HG03354 (cell line): ENCODE results near the gene POLD4.
A peak's percentile ranks its signal among the peaks of the same experiment; 100 is the strongest.
"Not testable (repeated sequence)": the region's sequence is repeated elsewhere in the genome, so short reads cannot be mapped to it uniquely, and the experiment has no call there.

Experiments used
- ATAC-seq: cut with Tn5 transposase; IDR thresholded peaks from one replicate; pipeline ENCODE4 v1.9.1; 2021; ENCODE audit warnings: mild to moderate bottlenecking; ENCODE audit not compliant: unreplicated experiment, poor library complexity, severe bottlenecking

Gene POLD4

DNA sequence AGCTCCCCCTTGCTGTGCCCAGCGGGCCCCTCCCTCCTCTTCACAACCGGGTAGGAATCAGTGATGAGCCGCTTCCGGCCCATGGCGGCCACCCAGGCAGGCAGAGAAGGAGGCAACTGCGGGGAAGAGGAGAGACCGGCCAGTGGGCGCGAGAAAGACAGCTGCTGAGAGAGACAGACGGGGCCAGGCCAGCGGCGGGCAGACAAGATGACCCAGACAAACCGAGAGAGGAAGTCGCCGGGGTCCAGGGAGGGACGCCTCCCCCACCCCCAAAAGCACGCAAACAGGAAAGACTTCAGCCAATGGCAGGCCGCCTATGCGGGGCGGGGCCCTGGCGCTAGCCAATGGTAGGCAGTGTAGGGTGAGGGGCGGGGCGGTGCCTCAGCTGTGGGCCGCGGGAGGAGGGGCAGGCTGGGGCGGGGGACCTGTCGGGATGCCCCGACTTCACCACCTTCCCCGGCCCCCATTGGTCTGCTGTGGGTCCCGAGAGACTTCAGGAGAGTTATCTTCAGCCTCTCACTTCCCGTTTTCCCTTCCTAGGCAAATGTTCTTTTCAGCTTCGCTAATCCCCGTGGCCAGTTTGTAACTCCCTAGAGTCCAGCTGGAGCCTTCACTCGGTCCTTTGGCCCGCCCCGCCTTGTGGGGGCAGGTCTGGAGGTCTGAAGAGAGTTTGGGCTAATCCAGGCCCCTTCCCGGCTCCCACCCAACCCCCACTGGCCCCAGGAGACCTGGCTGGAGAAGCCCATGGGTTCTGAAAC lies at the start of gene POLD4:
Gene POLD4, minus strand, starts transcription at position 230 of the 758 bp plus-strand sequence. Its CDS starts 147 bp downstream, at position 83.
- peak; percentile 71 for ATAC-seq

DNA sequence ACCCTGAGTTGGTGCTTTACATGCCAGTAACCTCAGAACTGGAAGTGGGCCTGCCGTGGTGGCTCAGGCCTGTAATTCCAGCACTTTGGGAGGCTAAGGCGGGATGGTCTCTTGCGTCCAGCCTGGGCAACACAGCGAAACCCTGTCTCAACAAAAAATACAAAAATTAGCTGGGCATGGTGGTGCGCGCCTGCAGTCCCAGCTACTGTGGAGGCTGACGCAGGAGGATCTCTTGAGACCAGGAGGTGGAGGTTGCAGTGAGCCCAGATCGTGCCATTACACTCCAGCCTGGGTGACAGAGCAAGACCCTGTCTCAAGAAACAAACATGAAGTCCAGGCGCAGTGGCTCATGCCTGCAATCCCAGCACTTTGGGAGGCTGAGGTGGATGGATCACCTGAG lies 49.7 kb upstream of the POLD4 start:
- ATAC-seq: not testable (repeated sequence)

DNA sequence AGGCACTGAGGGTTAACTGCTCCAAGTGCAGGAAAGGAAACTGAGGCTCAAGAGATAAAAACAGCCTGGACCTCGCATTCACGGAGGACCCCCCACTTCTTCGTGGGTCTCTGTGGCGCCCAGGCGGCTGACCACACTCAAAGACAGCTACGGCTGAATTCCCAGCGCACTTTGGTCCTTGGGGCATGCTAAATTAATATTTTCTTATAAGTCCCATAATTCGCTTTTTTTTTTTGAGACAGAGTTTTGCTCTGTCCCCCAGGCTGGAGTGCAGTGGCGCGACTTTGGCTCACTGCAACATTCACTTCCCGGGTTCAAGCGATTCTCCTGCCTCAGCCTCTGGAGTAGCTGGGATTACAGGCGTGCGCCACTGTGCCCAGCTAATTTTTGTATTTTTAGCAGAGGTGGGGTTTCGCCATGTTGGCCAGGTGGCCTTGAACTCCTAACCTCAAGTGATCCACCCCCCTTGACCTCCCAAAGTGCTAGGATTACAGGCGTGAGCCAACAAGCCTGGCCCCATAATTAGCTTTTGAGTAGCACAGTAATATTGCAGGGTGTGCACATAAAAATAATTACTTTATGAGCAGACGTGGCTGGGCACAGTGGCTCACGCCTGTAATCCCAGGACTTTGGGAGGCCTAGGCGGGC lies 49.0 kb upstream of the POLD4 start:
- not testable (repeated sequence) for ATAC-seq

DNA sequence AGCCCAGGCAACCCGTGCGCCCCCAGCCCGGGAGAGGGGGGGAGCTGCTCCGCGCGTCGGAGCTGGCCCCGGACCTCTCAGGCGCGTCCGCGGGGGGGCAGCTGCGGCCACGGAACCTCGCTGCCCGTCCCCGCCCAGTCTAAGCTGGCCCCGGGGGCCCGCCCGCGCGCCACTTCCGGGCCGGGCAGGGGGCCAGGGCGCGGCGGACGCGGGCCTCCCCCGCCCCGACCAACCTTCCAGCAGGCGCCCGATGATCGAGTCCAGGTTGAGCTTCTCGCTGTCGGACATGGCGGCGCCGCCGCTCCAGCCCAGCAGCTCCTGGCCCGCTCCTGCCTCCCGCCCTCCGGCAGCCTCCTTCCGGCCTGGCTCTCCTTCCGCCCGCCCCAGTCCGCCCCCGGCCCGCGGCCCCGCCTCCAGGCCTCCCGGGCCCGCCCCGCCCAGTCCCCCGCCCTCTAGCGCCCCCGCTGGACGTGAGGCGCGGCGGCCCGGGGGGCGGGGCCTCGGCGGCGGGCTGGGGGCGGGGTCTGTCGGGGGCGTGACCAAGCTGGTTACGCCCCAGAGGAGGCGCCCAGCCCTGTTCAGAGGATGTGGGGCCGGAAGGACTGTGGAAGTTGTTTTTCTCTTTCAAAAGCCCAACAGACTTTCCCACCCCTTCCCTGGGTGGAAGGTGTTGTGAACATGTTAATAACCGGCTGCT lies 48.3 kb upstream of the POLD4 start, which contains the start of gene PPP1CA:
Gene PPP1CA, minus strand, starts transcription at position 364 of the 697 bp plus-strand sequence. Its CDS starts 76 bp downstream, at position 288.
- ATAC-seq: peak; percentile 76

DNA sequence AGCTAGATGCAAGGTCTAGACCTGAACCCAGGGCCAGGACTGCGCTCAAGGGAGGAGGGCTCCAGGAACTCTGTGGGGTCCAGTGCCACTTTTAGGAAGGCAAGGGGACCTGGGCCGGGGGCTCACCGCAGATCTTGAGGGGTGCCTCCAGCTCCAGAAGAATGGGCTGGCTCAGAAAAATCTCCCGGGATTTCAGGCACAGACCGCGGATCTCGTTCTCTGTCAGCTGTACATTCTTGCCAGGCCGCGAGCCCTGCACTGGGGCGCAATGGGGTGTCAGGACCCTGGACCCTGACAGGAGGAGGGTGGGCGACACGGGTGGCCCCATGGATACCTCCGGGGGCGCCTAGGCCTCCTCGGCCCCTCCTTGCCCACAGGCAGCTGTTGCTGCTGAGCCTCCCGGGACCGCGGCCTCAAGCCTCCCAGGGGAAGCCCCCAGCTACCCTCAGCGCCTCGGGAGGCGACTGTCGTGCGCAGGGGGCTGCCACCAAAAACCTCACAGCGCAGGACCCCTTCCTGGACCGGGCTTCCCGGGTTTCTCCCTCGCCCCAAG lies 47.7 kb upstream of the POLD4 start:
- no peak for ATAC-seq

DNA sequence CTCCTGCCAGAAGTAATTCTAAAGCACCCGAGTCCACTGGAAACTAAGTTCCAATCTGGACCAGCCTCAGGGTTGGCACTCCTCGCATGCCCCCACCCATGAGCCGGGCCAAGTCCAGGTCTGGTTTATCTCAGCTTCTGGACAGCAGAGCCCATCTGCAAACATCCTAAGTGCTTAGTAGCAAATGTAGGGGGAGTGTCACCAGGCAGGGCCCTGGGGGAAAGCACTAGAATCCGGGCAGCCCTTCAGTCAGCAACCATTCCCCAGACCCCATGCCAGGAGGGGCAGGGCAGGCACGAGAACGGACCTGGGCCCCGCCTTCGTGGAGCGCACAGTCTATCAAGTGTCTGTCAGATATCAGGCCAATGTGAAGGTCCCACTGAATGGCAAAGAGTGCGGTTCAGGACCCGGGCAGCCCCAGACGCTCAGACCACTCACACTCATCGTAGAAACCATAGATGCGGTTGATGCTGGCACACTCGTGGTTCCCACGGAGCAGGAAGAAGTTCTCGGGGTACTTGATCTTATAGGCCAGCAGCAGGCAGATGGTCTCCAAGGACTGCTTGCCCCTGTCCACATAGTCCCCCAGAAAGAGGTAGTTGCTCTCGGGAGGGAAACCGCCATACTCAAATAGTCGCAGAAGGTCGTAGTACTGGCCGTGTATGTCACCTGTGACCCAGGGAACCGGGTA lies 47.0 kb upstream of the POLD4 start:
- no peak for ATAC-seq

DNA sequence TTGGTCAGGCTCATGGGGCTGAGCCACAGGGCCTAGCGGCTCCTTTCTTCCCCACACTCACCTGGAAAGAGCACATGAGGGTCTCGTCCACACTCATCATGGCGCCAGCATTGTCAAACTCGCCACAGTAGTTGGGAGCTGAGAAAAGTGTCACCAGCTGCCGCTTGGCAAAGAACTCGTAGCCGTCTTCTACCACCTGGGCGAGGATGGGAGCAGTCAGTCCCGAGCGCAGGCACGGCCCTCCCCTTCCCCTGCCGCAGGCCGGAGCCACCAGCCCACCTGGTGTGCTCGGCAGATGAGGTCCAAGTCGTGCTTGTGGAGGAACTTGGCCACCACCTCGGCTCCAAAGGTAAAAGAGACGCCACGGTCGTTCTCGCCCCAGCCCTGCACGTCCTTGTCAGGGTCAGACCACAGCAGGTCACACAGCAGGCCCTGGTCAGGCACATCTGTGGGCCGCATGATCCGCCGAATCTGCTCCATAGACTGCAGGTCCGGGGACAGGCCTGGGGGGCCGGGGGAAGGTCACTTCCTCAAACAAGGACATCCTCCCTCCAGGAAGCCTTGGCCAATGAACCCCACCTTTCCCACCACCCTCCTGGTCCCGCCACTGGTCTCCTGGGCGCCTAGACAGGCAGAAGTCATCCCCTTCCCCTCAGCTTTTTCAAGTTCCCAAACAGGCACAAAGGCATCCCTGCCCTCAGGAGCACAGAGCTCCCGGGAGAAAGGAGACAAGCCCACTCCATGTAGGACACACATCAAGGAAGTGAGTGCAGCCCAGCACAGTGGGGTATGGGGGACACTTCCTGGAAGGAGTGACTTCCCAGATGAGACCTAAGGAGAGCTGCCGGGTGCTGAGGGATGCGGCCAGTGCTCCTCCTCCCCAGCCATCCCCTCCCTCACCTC lies 45.6 kb upstream of the POLD4 start:
- no peak for ATAC-seq

DNA sequence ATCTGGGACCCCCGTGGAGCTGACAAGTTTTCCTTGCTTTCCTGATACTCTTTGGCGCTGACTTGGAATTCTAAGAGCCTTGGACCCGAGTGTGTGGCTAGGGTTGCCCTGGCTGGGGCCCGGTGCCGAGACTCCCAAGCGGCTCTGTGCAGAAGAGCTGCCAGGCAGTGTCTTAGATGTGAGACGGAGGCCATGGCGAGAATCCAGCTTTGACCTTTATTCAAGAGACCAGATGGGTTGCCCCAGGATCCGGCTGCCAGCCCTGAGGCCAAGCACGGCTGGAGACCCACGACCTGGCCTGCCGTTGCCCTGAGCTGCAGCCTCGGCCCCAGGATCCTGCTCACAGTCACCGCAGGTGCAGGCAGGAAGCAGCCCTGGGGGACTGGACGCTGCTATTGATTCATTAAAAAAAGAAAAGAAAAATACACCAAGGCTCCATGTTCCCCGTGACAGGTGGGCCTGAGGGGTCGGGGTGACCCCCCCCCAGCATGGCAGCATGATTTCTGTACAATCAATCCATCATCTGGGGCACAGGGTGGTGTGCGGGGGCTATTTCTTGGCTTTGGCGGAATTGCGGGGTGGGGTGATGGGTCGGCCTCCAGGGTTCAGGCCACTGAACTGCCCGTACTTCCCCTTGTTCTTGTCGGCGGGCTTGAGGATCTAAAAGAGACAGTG lies 44.8 kb upstream of the POLD4 start:
- no peak for ATAC-seq

DNA sequence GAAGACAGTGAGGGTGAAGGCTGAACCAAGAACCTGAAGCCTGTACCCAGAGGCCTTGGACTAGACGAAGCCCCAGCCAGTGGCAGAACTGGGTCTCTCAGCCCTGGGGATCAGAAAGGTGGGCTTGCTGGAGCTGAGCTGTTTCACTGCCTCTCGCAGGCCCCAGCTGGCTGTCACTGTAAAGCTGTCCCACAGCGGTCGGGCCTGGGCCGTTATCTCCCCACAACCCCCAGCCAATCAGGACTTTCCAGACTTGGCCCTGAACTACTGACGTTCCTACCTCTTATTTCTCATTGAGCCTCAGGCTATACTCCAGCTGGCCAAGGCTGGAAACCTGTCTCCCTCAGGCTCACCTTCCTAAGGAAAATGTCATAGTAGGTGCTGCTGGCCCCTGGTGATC lies 44.2 kb upstream of the POLD4 start:
- no peak for ATAC-seq

DNA sequence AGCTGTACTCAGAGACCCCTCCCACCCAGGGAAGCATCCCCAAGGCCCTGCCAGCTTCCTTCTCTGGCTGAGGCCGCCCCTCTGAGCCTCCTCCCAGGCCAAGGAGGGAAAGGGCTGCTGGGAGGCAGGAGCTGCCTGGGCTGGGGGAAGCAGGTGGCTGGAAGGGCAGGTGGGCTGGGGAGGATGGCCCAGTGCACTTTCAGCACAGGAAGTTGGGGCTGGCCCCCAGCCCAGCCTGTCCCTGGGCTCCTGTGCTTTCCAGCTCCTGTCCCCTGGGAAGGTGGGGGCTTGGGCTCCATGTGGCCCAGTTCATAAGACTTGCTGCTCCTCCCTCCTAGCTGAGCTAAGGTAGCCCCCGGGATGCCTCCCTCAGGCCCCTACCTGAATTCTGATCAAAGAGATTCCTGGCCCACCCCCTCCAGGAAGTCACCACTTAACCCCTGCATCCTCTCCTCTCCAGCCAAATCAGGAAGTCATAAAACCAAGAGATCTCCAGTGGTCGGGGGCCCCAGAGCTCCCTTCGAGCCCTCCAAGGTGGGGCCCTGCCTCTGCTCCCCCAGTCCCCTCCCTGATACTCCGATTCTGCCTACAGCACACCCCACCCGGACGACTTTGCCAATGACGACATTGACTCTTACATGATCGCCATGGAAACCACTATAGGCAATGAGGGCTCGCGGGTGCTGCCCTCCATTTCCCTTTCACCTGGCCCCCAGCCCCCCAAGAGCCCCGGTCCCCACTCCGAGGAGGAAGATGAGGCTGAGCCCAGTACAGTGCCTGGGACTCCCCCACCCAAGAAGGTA lies 43.4 kb upstream of the POLD4 start:
- ATAC-seq: no peak

DNA sequence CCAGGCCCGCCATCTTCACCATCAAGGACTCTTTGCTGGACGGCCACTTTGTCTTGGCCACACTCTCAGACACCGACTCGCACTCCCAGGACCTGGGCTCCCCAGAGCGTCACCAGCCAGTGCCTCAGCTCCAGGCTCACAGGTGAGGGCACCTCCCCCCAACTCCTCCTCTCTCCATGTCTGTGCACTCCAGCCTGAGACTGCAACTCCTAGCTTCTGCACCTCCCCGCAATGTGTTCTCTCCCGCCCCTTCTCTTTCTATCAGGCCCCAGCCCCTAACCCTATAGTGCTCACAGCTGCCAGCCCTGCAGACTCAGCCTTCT lies 42.9 kb upstream of the POLD4 start:
- ATAC-seq: no peak

DNA sequence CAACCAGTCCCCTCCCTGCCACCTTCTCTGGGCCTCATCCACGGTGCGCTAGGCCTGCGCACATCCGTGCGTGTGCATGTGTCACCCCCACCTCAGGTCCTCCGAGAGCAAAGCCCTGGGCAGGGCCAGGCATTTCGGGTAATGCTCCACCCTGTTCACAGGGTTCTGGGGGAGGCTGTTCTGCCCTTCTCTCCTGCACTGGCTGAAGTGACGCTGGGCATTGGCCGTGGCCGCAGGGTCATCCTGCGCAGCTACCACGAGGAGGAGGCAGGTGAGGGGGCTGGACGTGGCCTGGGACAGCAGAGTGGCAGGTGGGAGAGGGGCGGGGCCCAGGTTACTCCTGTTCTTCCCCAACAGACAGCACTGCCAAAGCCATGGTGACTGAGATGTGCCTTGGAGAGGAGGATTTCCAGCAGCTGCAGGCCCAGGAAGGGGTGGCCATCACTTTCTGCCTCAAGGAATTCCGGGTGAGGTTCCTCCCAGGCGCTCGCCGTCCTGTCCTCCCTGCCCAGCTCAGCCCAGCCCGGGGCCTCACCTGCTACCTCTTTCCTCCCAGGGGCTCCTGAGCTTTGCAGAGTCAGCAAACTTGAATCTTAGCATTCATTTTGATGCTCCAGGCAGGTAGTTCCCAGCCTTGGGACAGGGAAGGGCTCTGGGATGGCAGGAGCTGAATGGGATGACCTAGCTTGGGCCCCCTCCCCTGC lies 42.4 kb upstream of the POLD4 start:
- ATAC-seq: no peak

DNA sequence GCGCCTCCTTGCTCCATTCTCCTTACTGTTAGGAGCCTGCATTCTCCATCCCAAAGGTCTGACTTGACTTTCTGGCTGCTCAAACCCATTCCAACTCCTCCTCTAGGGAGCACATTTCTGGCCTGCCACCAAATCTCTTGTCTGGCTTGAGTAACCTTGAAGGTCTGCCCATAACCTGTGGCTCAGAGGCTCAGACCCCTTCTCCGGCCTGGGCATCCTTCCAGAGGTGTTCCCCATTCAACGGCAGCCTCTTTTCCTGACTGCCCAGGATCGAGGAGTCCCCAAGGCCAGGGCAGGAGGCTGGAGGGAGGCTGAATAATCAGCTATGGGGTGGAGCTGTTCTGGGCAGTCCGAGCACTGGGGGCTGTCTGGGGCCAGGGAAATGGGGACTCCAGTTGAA lies 40.6 kb upstream of the POLD4 start:
- no peak for ATAC-seq

DNA sequence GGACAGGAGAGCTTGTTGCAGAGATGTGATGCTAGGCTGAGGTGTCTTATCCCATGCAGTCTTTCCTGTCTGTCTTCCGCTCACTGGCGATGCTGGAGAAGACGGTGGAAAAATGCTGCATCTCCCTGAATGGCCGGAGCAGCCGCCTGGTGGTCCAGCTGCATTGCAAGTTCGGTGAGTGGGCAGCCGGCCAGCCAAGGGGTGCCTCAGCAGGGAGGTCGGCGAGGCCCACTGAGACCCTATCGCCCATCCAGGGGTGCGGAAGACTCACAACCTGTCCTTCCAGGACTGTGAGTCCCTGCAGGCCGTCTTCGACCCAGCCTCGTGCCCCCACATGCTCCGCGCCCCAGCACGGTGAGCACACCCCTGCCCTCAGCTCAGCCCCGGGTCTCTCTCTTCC lies 40.1 kb upstream of the POLD4 start:
- no peak for ATAC-seq

DNA sequence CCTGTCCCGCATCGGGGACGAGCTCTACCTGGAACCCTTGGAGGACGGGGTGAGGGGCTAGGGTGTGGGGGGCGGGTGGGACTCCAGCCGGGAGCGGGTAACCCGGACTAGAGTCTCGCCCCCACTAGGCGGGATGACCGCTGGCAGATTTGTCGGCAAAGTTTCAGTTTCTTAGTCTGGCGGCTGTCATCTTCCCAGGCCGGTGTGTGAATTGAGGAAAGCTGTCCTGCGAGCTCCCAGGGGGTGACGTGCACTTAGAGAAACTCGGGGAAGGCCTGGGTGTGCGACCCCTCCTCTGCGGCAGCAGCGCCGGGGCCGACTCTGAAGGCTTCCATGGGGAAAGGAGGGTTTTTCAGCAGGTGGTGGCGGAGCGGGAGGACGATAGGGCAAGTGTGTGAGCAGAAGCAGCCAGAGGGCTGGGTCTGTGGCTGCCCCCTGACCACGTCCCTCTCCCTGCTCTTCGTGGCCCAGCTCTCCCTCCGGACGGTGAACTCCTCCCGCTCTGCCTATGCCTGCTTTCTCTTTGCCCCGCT lies 38.9 kb upstream of the POLD4 start:
- ATAC-seq: peak; percentile 23

DNA sequence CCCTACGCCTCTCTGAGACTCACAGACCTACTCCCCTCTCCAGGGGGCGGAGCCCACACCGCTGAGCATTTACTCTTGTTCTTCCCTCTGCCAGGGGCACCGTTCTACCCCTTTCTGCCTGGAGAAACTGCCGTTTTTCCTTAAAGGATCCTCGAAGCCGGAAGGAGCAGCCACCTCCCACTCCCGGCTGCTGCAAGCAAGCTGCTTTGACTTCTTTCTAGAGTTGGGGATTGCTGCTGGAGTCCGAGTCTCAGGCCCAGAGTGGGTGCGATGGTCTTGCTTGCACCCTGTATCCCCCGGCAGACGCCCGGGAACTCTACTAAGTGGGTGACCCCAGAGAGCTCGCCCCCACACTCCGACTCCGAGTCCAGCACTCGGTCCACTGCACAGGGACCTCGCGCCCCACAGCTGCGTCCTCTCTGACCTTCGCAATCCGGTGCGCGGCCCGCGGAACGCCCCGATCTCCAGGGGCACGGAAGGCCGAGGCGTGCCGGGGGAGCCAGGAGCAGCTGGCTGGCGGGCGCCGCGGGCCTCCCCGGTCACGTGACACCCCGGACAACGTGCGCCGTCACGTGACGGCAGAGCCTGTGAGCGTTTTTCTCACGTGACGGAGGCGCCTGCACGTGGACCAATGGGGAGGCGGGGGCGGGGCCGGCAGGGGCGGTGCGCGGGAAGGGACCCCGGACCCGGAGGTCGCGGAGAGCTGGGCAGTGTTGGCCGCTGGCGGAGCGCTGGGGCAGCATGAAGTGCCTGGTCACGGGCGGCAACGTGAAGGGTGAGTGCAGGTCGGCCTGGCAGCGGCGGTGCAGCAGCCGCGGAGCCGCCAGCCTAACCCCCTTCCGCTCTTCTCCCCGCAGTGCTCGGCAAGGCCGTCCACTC lies 38.2 kb upstream of the POLD4 start, which contains the start of gene RAD9A:
Gene RAD9A, plus strand, starts transcription at position 683 of the 879 bp plus-strand sequence. Its CDS starts 59 bp downstream, at position 742.
- ATAC-seq: peak; percentile 69
